ENCODE data around the gene GPR139. TPM values are rescaled to one million over a fixed set of nuclear protein-coding genes. Genes with fewer than 3 reads are reported as not detected.

GPR139 gene
- total RNA-seq, 2 experiments from 2014 or later, result not detected

GRCh38 chr16:20094157-20094556 lies 20.5 kb upstream of the GPR139 start:
- no peak overlapping the region for H3K4me3 ChIP-seq (ENCODE audit: low read length)
- peaks cover 0 to 4% of the 10 kb centered on the region in 2 experiments for H3K9me3 ChIP-seq (ENCODE audit: control insufficient read depth in 1 of 2, insufficient read depth in 1 of 2, low read length in 2 of 2)
- no peaks in the 10 kb centered on the region for H3K4me1 Mint-ChIP-seq (ENCODE audit: low read depth)
- peaks cover 0 to 3% of the 10 kb centered on the region in 2 experiments for H3K27me3 ChIP-seq (ENCODE audit: control insufficient read depth in 1 of 2, insufficient read depth in 2 of 2, low read length in 2 of 2)
- no peak overlapping the region for H3K27ac Mint-ChIP-seq
- H3K36me3 Mint-ChIP-seq (ENCODE audit: low read depth), result no peaks in the 10 kb centered on the region
- intact Hi-C loops (cut with DNase I, micrococcal nuclease), result no loop called here
- peaks cover 11% of the 10 kb centered on the region for H3K9me3 Mint-ChIP-seq
- no peaks in the 10 kb centered on the region for H3K4me1 ChIP-seq (ENCODE audit: insufficient read depth, low read length)
- no peak overlapping the region for H3K4me3 Mint-ChIP-seq
- H3K27ac ChIP-seq (ENCODE audit: low read depth in 1 of 2, low read length in 2 of 2), result no peak overlapping the region
- no peak for TF ChIP-seq CTCF (IDR thresholded peaks at IDR 0.05)
- DNase-seq, result no peak
- peaks cover 4% of the 10 kb centered on the region for H3K27me3 Mint-ChIP-seq
- POLR2A ChIA-PET, result no interaction called here
- H3K36me3 ChIP-seq (ENCODE audit: insufficient read depth, low read length), result no peaks in the 10 kb centered on the region
- CTCF ChIA-PET, result no interaction called here
- ATAC-seq (ENCODE audit: poor library complexity), result no peak

GRCh38 chr16:20089246-20089965 lies 15.7 kb upstream of the GPR139 start:
- peaks cover 5% of the 10 kb centered on the region for H3K9me3 Mint-ChIP-seq
- peaks cover 0 to 3% of the 10 kb centered on the region in 2 experiments for H3K27me3 ChIP-seq (ENCODE audit: control insufficient read depth in 1 of 2, insufficient read depth in 2 of 2, low read length in 2 of 2)
- H3K4me3 Mint-ChIP-seq, result no peak overlapping the region
- intact Hi-C loops (cut with DNase I, micrococcal nuclease), result no loop called here
- no peak overlapping the region for H3K27ac Mint-ChIP-seq
- POLR2A ChIA-PET, result no interaction called here
- no peak for TF ChIP-seq CTCF (IDR thresholded peaks at IDR 0.05)
- H3K36me3 ChIP-seq (ENCODE audit: insufficient read depth, low read length), result no peaks in the 10 kb centered on the region
- H3K36me3 Mint-ChIP-seq (ENCODE audit: low read depth), result no peaks in the 10 kb centered on the region
- CTCF ChIA-PET, result no interaction called here
- no peak overlapping the region for H3K4me3 ChIP-seq (ENCODE audit: low read length)
- DNase-seq (no peak), ATAC-seq (ENCODE audit: poor library complexity) (no peak)
- no peaks in the 10 kb centered on the region for H3K4me1 ChIP-seq (ENCODE audit: insufficient read depth, low read length)
- no peaks in the 10 kb centered on the region for H3K9me3 ChIP-seq (ENCODE audit: control insufficient read depth in 1 of 2, insufficient read depth in 1 of 2, low read length in 2 of 2)
- H3K27me3 Mint-ChIP-seq, result peaks cover 10% of the 10 kb centered on the region
- H3K4me1 Mint-ChIP-seq (ENCODE audit: low read depth), result no peaks in the 10 kb centered on the region
- no peak overlapping the region for H3K27ac ChIP-seq (ENCODE audit: low read depth in 1 of 2, low read length in 2 of 2)

- peaks cover 17% of the 10 kb centered on the region for H3K27me3 Mint-ChIP-seq
- POLR2A ChIA-PET, result no interaction called here
Observed at GRCh38 chr16:20084624-20085226, 11.0 kb upstream of the GPR139 start.

More at GRCh38 chr16:20084624-20085226, 11.0 kb upstream of the GPR139 start:
- no peaks in the 10 kb centered on the region for H3K36me3 Mint-ChIP-seq (ENCODE audit: low read depth)
- intact Hi-C loops (cut with DNase I, micrococcal nuclease), result no loop called here
- no peak overlapping the region for H3K27ac ChIP-seq (ENCODE audit: low read depth in 1 of 2, low read length in 2 of 2)
- no peaks in the 10 kb centered on the region for H3K36me3 ChIP-seq (ENCODE audit: insufficient read depth, low read length)
- H3K4me1 Mint-ChIP-seq (ENCODE audit: low read depth), result no peaks in the 10 kb centered on the region
- no peaks in the 10 kb centered on the region for H3K27me3 ChIP-seq (ENCODE audit: control insufficient read depth in 1 of 2, insufficient read depth in 2 of 2, low read length in 2 of 2)
- H3K4me1 ChIP-seq (ENCODE audit: insufficient read depth, low read length), result no peaks in the 10 kb centered on the region
- H3K9me3 Mint-ChIP-seq, result peaks cover 2% of the 10 kb centered on the region
- TF ChIP-seq CTCF (IDR thresholded peaks at IDR 0.05), result no peak
- DNase-seq, result no peak
- no peaks in the 10 kb centered on the region for H3K9me3 ChIP-seq (ENCODE audit: control insufficient read depth in 1 of 2, insufficient read depth in 1 of 2, low read length in 2 of 2)
- H3K27ac Mint-ChIP-seq, result no peak overlapping the region
- no peak overlapping the region for H3K4me3 ChIP-seq (ENCODE audit: low read length)
- ATAC-seq (ENCODE audit: poor library complexity), result no peak
- CTCF ChIA-PET, result no interaction called here
- no peak overlapping the region for H3K4me3 Mint-ChIP-seq
